Stimulated activated memory B cell treated with anti-CD40 and anti-IgM and Interleukin-4, amounts not matched to agents 10 μg/mL and 1 μg/mL and 100 μg/mL, for 72 hours (primary cell): ENCODE results near the gene HOXC10.

Experiments used
- ATAC-seq: fragments of 150-1000 bp; cut with Tn5 transposase; 2 replicates; pipeline ENCODE4 v1.10.0; 2021
- H3K27ac Mint-ChIP-seq: one replicate; pipeline ENCODE4 v1.8.0; 2022; ENCODE audit warnings: mild to moderate bottlenecking, mixed read lengths
- H3K27me3 Mint-ChIP-seq: one replicate; pipeline ENCODE4 v1.8.0; 2022; ENCODE audit warnings: mixed read lengths
- H3K36me3 Mint-ChIP-seq: one replicate; pipeline ENCODE4 v1.8.0; 2022; ENCODE audit warnings: mixed read lengths
- H3K4me1 Mint-ChIP-seq: one replicate; pipeline ENCODE4 v1.8.0; 2022; ENCODE audit warnings: mixed read lengths
- H3K4me3 Mint-ChIP-seq: one replicate; pipeline ENCODE4 v1.8.0; 2022; ENCODE audit warnings: mild to moderate bottlenecking, moderate library complexity, mixed read lengths
- H3K9me3 Mint-ChIP-seq: one replicate; pipeline ENCODE4 v1.8.0; 2022; ENCODE audit warnings: mixed read lengths

The HOXC10 gene

DNA sequence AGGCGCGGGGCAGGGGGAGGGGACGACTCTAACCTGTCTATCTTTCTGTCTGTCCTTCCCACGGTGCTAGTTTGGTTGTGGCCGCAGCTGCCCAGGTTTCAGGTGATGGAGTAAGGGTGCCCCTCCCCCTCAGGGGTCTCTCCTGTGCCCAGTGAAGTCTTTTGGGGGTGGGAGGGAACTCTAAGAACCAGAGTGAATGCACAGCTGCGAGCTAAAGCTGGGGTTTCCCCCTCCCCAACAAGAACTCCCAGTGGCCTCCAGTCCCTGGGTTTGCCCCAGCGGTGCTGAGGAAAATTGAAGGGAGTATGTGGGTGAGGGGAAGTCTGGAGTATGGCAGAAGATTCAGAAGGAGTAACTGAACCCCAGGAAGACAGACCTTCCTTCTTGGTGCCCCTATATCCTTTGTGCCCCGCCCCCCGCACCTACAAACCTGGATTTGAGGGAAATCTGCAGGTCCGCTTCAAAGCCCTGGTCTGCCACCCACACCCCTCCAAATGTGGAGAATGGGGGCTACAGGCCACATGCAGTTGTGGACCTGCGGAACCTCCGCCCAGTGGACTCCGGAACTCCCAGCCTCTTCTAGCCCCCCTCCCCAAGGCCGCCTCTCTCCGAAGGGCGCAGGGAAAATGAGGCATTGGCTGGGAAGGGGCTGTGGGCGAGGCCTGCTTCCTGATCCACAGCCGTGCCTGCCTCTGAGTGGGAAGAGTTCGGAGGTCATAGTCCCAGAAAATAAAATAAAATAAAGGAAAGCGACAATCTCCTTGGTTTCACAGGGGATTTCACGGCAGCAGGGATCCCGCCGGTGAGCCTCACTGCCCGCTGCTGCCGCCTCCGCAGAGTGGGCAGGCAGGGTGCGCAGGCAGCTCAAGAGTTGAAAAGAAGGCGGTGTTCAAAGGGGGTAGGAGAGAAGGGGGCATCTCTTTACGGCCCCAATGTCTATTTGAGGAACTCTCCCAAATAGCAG, 11.6 kb downstream of the HOXC10 start:
- H3K36me3 Mint-ChIP-seq = no peaks in the 10 kb centered on the region
- H3K27me3 Mint-ChIP-seq = peaks cover 98% of the 10 kb centered on the region
- peak overlapping the region; percentile 89 for H3K4me3 Mint-ChIP-seq
- H3K27ac Mint-ChIP-seq = peak overlapping the region; percentile 63
- no peaks in the 10 kb centered on the region for H3K9me3 Mint-ChIP-seq
- peaks cover 36% of the 10 kb centered on the region for H3K4me1 Mint-ChIP-seq
- no peak for ATAC-seq

GRCh38 chr12:53997204-53998109, 12.5 kb downstream of the HOXC10 start:
- H3K27ac Mint-ChIP-seq = no peak overlapping the region
- no peak for ATAC-seq
- H3K27me3 Mint-ChIP-seq = peaks cover 98% of the 10 kb centered on the region
- H3K4me1 Mint-ChIP-seq = peaks cover 36% of the 10 kb centered on the region
- H3K9me3 Mint-ChIP-seq = no peaks in the 10 kb centered on the region
- H3K36me3 Mint-ChIP-seq = no peaks in the 10 kb centered on the region
- H3K4me3 Mint-ChIP-seq = no peak overlapping the region

DNA sequence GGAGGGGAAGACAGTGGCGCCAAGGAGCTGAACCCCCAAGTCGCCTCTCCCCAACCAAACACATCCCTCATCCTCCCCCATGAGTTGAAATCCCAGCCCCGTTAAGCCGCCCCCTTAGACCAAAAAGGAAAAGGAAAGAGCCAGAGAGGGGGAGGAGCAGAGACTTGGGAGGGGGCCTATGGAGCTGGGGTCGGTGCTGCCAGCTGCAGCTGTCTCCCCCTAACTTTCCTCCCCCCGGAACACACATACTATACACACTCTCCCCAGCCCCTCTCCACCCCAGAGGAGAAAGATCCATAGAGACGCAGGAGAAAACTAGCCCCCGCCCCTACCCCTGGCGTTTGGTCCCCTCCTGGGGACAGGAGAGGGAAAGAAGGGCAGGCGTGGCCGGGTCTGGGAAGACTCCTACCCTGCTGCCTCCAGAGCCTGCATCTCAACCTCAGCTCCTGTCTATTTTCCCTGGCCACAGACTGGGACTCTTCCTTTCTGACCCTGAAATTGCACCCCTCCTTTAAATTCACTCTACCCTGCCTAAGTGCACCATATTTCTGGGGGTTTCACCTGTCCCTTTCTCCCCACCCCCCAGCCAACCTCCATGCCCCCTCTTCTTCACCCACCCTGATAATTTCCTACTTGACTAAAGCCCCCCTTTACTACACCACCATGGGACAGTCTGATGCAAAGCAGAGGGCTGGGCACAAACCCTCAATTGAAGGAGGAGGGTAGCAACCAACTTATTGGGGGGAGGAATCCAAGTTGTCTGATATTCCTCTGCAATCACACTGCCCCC, 13.4 kb downstream of the HOXC10 start:
- peaks cover 98% of the 10 kb centered on the region for H3K27me3 Mint-ChIP-seq
- peaks cover 36% of the 10 kb centered on the region for H3K4me1 Mint-ChIP-seq
- no peak overlapping the region for H3K27ac Mint-ChIP-seq
- H3K9me3 Mint-ChIP-seq = no peaks in the 10 kb centered on the region
- no peak for ATAC-seq
- H3K36me3 Mint-ChIP-seq = no peaks in the 10 kb centered on the region
- H3K4me3 Mint-ChIP-seq = no peak overlapping the region

- Mint-ChIP-seq H3K36me3 (no peaks in the 10 kb centered on the region), H3K4me3 (no peak overlapping the region)
Observed at GRCh38 chr12:53998900-53999236, 13.9 kb downstream of the HOXC10 start.

GRCh38 chr12:53999559-54000115, 14.7 kb downstream of the HOXC10 start:
- Mint-ChIP-seq H3K4me1 (peaks cover 29% of the 10 kb centered on the region), H3K9me3 (no peaks in the 10 kb centered on the region), H3K27ac (no peak overlapping the region), H3K27me3 (peaks cover 98% of the 10 kb centered on the region), H3K36me3 (no peaks in the 10 kb centered on the region), H3K4me3 (no peak overlapping the region)
- ATAC-seq = no peak

More at GRCh38 chr12:53998900-53999236, 13.9 kb downstream of the HOXC10 start:
- H3K27ac Mint-ChIP-seq = no peak overlapping the region
- no peaks in the 10 kb centered on the region for H3K9me3 Mint-ChIP-seq
- ATAC-seq = no peak
- peaks cover 98% of the 10 kb centered on the region for H3K27me3 Mint-ChIP-seq
- peaks cover 34% of the 10 kb centered on the region for H3K4me1 Mint-ChIP-seq

GRCh38 chr12:54000116-54001114, 15.5 kb downstream of the HOXC10 start, which contains the start of gene HOXC9:
HOXC9 (plus strand) TSS chr12:54000161; CDS start chr12:54000189, 28 bp downstream.
- Mint-ChIP-seq H3K27me3 (peaks cover 98% of the 10 kb centered on the region), H3K36me3 (no peaks in the 10 kb centered on the region), H3K4me1 (peaks cover 25% of the 10 kb centered on the region), H3K4me3 (no peak within 1 kb of the TSS), H3K9me3 (no peaks in the 10 kb centered on the region), H3K27ac (no peak within 1 kb of the TSS)
- no peak for ATAC-seq

GRCh38 chr12:54001283-54002187, 16.6 kb downstream of the HOXC10 start:
- Mint-ChIP-seq H3K27ac (no peak overlapping the region), H3K4me3 (no peak overlapping the region)

DNA sequence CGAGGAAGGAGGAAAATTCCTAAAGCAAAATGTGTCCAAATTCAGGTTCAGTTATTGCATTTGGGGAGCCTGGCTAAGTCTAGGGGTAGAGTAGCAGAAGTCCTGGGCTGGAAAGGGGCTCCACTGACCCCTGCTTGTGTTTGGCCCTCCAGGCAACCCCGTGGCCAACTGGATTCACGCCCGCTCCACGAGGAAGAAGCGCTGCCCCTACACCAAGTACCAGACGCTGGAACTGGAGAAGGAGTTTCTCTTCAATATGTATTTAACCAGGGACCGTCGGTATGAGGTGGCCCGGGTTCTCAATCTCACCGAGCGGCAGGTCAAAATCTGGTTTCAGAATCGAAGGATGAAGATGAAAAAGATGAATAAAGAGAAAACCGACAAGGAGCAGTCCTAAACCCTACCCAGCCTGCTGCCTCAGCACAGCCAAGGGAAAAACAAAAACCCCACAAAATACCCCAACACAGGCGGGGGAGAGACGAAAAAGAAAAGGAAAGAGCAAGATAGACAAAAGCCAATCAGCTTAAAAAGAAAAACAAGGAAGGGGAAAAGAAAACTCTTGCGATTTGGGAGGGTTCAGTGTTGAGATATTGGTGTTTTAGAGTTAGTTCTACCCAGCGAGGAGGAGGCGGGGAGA, 17.4 kb downstream of the HOXC10 start:
- H3K9me3 Mint-ChIP-seq = no peaks in the 10 kb centered on the region
- H3K27ac Mint-ChIP-seq = no peak overlapping the region
- no peak overlapping the region for H3K4me3 Mint-ChIP-seq
- no peak for ATAC-seq
- H3K27me3 Mint-ChIP-seq = peaks cover 98% of the 10 kb centered on the region
- peaks cover 21% of the 10 kb centered on the region for H3K4me1 Mint-ChIP-seq
- H3K36me3 Mint-ChIP-seq = no peaks in the 10 kb centered on the region

More at GRCh38 chr12:54001283-54002187, 16.6 kb downstream of the HOXC10 start:
- peaks cover 98% of the 10 kb centered on the region for H3K27me3 Mint-ChIP-seq
- no peaks in the 10 kb centered on the region for H3K9me3 Mint-ChIP-seq
- no peaks in the 10 kb centered on the region for H3K36me3 Mint-ChIP-seq
- H3K4me1 Mint-ChIP-seq = peaks cover 25% of the 10 kb centered on the region
- ATAC-seq = no peak

DNA sequence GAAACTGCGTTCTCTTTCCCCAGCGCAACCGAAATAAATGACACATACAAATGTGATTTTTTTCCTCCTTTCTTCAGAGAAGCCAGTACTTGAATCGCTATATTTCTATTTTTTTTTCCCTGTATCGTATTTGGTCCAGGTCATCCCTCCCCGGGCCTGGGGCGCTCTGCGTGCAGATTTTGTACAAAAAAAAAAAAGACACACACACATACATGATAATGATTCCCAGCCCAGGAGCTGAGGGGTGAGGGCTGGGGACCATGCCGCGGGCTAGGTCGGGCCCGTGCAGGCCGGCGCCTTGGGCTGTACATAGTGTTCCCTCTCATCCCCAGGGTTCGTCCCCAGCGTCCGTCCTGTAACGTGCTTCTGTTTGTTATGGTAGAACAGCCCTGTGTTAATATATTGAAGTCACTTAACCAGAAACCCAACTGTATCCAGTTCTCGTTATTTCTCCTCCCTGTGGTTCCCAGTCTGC, 18.0 kb downstream of the HOXC10 start:
- H3K27ac Mint-ChIP-seq = no peak overlapping the region
- peaks cover 97% of the 10 kb centered on the region for H3K27me3 Mint-ChIP-seq
- H3K4me3 Mint-ChIP-seq = no peak overlapping the region
- peaks cover 16% of the 10 kb centered on the region for H3K4me1 Mint-ChIP-seq
- no peaks in the 10 kb centered on the region for H3K36me3 Mint-ChIP-seq
- H3K9me3 Mint-ChIP-seq = no peaks in the 10 kb centered on the region
- no peak for ATAC-seq

DNA sequence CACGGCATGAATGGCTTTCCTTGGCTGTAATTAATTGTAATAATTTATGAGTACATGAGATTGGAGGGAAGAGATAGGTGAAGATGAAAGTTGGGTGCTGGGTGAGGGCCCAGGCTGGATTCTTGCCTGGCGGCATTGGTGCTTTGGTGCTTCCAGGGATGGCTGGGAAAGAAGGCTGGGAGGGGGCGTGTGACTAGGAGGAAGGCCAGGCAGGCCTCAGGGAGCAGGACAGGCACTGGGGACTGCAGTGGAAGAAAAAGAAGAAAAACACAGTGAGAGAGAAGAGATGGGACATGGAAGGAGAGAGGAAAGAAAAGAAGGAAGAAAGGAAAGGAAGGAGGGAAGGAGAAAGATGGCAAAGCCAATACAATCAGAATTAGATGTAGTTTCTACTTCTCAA, 18.7 kb downstream of the HOXC10 start:
- ATAC-seq = no peak
- peaks cover 94% of the 10 kb centered on the region for H3K27me3 Mint-ChIP-seq
- no peak overlapping the region for H3K4me3 Mint-ChIP-seq
- H3K4me1 Mint-ChIP-seq = peaks cover 19% of the 10 kb centered on the region
- H3K36me3 Mint-ChIP-seq = no peaks in the 10 kb centered on the region
- no peak overlapping the region for H3K27ac Mint-ChIP-seq
- no peaks in the 10 kb centered on the region for H3K9me3 Mint-ChIP-seq

GRCh38 chr12:54004063-54004840, 19.3 kb downstream of the HOXC10 start:
- Mint-ChIP-seq H3K27ac (no peak overlapping the region), H3K27me3 (peaks cover 94% of the 10 kb centered on the region)
- no peak for ATAC-seq

More at GRCh38 chr12:54004063-54004840, 19.3 kb downstream of the HOXC10 start:
- H3K4me1 Mint-ChIP-seq = peaks cover 25% of the 10 kb centered on the region
- no peaks in the 10 kb centered on the region for H3K9me3 Mint-ChIP-seq
- H3K4me3 Mint-ChIP-seq = no peak overlapping the region
- no peaks in the 10 kb centered on the region for H3K36me3 Mint-ChIP-seq
